ENCODE data around the gene AMIGO3.

- TF ChIP-seq CTCF (IDR thresholded peaks at IDR 0.05) = no peak
- TF ChIP-seq POLR2A (IDR thresholded peaks at IDR 0.05) = no peak
- no peak for TF ChIP-seq POLR2AphosphoS5 (IDR thresholded peaks at IDR 0.05)
These were observed 39.7 kb upstream of the AMIGO3 start for GRCh38 chr3:49759226-49759625.

Data from prostate gland (tissue), 2 donors.